HEK293 (cell line): Measurements from ENCODE around the gene ZNF536.

Experiments
- SP2 ChIP-seq: fragments of 450-650 bp; formaldehyde crosslinking; IDR thresholded peaks from 2 replicates; pipeline ENCODE4 v1.5.1; 2016; ENCODE audit warnings: missing biosample characterization, missing genetic modification characterization
- ZBTB17 ChIP-seq: fragments of 450-650 bp; formaldehyde crosslinking; IDR thresholded peaks from 2 replicates; pipeline ENCODE4 v1.5.1; 2016; ENCODE audit warnings: missing biosample characterization, missing genetic modification characterization
- ZNF133 ChIP-seq: fragments of 450-650 bp; formaldehyde crosslinking; IDR thresholded peaks from 2 replicates; pipeline ENCODE4 v1.5.1; 2016; ENCODE audit warnings: missing biosample characterization, missing genetic modification characterization
- ZNF2 ChIP-seq: fragments of 450-650 bp; formaldehyde crosslinking; IDR thresholded peaks from 2 replicates; pipeline ENCODE4 v1.5.1; 2016; ENCODE audit warnings: missing biosample characterization, missing genetic modification characterization
- ZNF473 ChIP-seq: fragments of 450-650 bp; formaldehyde crosslinking; IDR thresholded peaks from 2 replicates; pipeline ENCODE4 v1.5.1; 2017; ENCODE audit warnings: missing biosample characterization, missing genetic modification characterization
- ZNF555 ChIP-seq: fragments of 450-650 bp; formaldehyde crosslinking; conservative IDR thresholded peaks from 2 replicates; pipeline ENCODE4 v1.5.1; 2017; ENCODE audit warnings: missing biosample characterization, mild to moderate bottlenecking, missing genetic modification characterization, inconsistent platforms
- ZNF621 ChIP-seq: fragments of 450-650 bp; formaldehyde crosslinking; IDR thresholded peaks from 2 replicates; pipeline ENCODE4 v1.5.1; 2017; ENCODE audit warnings: missing biosample characterization, missing genetic modification characterization
- ZNF629 ChIP-seq: fragments of 450-650 bp; formaldehyde crosslinking; IDR thresholded peaks from 2 replicates; pipeline ENCODE4 v1.5.1; 2017; ENCODE audit warnings: missing biosample characterization, missing genetic modification characterization
- TF ChIP-seq, protein P1 (sequence below): fragments of 450-650 bp; formaldehyde crosslinking; IDR thresholded peaks from 2 replicates; pipeline ENCODE4 v1.5.1; 2017; ENCODE audit warnings: missing biosample characterization, missing genetic modification characterization
- TF ChIP-seq, protein P2 (sequence below): fragments of 450-650 bp; formaldehyde crosslinking; IDR thresholded peaks from 2 replicates; pipeline ENCODE4 v1.5.1; 2016; ENCODE audit warnings: missing biosample characterization, missing genetic modification characterization
- TF ChIP-seq, protein P3 (sequence below): fragments of 450-650 bp; formaldehyde crosslinking; IDR thresholded peaks from 2 replicates; pipeline ENCODE4 v1.5.1; 2016; ENCODE audit warnings: missing biosample characterization, missing genetic modification characterization
- TF ChIP-seq, protein P4 (sequence below): fragments of 450-650 bp; formaldehyde crosslinking; IDR thresholded peaks from 2 replicates; pipeline ENCODE4 v1.5.1; 2016; ENCODE audit warnings: missing biosample characterization, missing genetic modification characterization
- TF ChIP-seq, protein P5 (sequence below): fragments of 450-650 bp; formaldehyde crosslinking; IDR thresholded peaks from 2 replicates; pipeline ENCODE4 v1.5.1; 2016; ENCODE audit warnings: missing biosample characterization, missing genetic modification characterization
- TF ChIP-seq, protein P6 (sequence below): fragments of 450-650 bp; formaldehyde crosslinking; IDR thresholded peaks from 2 replicates; pipeline ENCODE4 v1.5.1; 2016; ENCODE audit warnings: missing biosample characterization, missing genetic modification characterization

DNA sequence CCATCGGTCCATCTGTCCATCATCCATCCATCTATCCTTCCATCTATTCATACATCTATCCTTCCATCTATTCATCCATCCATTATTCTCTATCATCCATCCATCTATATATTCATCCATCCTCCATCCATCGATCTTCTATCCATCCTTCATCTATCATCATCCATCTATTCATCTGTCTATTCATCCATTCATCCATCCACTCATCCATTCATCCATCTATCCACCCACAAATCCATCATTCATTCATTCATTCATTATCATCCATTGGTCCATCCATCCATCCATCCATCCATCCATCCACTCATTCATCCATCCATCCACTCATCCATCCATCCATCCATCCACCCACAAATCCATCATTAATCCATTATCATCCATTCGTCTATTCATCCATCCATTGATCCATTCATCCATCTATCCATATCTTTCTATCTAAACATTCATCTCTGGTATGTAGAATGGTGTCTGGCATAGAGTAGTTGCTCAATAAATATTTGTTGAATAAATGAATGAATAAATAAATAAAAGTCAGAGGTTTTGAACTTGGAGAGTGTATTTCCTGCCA is 36.6 kb downstream of the ZNF536 start:
- TF ChIP-seq ZBTB17 (tag by site-specific recombination) (peak; percentile 100), ZNF473 (tag by site-specific recombination) (peak; percentile 42; the same call in 1 of the 2 replicates), SP2 (tag by site-specific recombination) (no peak), ZNF555 (no peak), ZNF621 (tag by site-specific recombination) (no peak), ZNF629 (tag by site-specific recombination) (no peak), ZNF133 (tag by site-specific recombination) (0 out of 2 replicates have a peak, but pooled peaks have one; percentile 12), ZNF2 (tag by site-specific recombination) (no peak)
- TF ChIP-seq, protein P1, sequence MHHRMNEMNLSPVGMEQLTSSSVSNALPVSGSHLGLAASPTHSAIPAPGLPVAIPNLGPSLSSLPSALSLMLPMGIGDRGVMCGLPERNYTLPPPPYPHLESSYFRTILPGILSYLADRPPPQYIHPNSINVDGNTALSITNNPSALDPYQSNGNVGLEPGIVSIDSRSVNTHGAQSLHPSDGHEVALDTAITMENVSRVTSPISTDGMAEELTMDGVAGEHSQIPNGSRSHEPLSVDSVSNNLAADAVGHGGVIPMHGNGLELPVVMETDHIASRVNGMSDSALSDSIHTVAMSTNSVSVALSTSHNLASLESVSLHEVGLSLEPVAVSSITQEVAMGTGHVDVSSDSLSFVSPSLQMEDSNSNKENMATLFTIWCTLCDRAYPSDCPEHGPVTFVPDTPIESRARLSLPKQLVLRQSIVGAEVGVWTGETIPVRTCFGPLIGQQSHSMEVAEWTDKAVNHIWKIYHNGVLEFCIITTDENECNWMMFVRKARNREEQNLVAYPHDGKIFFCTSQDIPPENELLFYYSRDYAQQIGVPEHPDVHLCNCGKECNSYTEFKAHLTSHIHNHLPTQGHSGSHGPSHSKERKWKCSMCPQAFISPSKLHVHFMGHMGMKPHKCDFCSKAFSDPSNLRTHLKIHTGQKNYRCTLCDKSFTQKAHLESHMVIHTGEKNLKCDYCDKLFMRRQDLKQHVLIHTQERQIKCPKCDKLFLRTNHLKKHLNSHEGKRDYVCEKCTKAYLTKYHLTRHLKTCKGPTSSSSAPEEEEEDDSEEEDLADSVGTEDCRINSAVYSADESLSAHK (tag by site-specific recombination), result no peak; the same call in 1 of the 2 replicates
- TF ChIP-seq, protein P2, sequence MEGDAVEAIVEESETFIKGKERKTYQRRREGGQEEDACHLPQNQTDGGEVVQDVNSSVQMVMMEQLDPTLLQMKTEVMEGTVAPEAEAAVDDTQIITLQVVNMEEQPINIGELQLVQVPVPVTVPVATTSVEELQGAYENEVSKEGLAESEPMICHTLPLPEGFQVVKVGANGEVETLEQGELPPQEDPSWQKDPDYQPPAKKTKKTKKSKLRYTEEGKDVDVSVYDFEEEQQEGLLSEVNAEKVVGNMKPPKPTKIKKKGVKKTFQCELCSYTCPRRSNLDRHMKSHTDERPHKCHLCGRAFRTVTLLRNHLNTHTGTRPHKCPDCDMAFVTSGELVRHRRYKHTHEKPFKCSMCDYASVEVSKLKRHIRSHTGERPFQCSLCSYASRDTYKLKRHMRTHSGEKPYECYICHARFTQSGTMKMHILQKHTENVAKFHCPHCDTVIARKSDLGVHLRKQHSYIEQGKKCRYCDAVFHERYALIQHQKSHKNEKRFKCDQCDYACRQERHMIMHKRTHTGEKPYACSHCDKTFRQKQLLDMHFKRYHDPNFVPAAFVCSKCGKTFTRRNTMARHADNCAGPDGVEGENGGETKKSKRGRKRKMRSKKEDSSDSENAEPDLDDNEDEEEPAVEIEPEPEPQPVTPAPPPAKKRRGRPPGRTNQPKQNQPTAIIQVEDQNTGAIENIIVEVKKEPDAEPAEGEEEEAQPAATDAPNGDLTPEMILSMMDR, result no peak
- TF ChIP-seq, protein P3, sequence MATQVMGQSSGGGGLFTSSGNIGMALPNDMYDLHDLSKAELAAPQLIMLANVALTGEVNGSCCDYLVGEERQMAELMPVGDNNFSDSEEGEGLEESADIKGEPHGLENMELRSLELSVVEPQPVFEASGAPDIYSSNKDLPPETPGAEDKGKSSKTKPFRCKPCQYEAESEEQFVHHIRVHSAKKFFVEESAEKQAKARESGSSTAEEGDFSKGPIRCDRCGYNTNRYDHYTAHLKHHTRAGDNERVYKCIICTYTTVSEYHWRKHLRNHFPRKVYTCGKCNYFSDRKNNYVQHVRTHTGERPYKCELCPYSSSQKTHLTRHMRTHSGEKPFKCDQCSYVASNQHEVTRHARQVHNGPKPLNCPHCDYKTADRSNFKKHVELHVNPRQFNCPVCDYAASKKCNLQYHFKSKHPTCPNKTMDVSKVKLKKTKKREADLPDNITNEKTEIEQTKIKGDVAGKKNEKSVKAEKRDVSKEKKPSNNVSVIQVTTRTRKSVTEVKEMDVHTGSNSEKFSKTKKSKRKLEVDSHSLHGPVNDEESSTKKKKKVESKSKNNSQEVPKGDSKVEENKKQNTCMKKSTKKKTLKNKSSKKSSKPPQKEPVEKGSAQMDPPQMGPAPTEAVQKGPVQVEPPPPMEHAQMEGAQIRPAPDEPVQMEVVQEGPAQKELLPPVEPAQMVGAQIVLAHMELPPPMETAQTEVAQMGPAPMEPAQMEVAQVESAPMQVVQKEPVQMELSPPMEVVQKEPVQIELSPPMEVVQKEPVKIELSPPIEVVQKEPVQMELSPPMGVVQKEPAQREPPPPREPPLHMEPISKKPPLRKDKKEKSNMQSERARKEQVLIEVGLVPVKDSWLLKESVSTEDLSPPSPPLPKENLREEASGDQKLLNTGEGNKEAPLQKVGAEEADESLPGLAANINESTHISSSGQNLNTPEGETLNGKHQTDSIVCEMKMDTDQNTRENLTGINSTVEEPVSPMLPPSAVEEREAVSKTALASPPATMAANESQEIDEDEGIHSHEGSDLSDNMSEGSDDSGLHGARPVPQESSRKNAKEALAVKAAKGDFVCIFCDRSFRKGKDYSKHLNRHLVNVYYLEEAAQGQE, result no peak
- TF ChIP-seq, protein P4, sequence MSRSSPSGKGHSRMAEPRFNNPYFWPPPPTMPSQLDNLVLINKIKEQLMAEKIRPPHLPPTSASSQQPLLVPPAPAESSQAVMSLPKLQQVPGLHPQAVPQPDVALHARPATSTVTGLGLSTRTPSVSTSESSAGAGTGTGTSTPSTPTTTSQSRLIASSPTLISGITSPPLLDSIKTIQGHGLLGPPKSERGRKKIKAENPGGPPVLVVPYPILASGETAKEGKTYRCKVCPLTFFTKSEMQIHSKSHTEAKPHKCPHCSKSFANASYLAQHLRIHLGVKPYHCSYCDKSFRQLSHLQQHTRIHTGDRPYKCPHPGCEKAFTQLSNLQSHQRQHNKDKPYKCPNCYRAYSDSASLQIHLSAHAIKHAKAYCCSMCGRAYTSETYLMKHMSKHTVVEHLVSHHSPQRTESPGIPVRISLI (tag by site-specific recombination), result no peak
- TF ChIP-seq, protein P5, sequence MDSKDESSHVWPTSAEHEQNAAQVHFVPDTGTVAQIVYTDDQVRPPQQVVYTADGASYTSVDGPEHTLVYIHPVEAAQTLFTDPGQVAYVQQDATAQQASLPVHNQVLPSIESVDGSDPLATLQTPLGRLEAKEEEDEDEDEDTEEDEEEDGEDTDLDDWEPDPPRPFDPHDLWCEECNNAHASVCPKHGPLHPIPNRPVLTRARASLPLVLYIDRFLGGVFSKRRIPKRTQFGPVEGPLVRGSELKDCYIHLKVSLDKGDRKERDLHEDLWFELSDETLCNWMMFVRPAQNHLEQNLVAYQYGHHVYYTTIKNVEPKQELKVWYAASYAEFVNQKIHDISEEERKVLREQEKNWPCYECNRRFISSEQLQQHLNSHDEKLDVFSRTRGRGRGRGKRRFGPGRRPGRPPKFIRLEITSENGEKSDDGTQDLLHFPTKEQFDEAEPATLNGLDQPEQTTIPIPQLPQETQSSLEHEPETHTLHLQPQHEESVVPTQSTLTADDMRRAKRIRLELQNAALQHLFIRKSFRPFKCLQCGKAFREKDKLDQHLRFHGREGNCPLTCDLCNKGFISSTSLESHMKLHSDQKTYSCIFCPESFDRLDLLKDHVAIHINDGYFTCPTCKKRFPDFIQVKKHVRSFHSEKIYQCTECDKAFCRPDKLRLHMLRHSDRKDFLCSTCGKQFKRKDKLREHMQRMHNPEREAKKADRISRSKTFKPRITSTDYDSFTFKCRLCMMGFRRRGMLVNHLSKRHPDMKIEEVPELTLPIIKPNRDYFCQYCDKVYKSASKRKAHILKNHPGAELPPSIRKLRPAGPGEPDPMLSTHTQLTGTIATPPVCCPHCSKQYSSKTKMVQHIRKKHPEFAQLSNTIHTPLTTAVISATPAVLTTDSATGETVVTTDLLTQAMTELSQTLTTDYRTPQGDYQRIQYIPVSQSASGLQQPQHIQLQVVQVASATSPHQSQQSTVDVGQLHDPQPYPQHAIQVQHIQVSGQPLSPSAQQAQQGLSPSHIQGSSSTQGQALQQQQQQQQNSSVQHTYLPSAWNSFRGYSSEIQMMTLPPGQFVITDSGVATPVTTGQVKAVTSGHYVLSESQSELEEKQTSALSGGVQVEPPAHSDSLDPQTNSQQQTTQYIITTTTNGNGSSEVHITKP (tag by site-specific recombination), result no peak
- TF ChIP-seq, protein P6, sequence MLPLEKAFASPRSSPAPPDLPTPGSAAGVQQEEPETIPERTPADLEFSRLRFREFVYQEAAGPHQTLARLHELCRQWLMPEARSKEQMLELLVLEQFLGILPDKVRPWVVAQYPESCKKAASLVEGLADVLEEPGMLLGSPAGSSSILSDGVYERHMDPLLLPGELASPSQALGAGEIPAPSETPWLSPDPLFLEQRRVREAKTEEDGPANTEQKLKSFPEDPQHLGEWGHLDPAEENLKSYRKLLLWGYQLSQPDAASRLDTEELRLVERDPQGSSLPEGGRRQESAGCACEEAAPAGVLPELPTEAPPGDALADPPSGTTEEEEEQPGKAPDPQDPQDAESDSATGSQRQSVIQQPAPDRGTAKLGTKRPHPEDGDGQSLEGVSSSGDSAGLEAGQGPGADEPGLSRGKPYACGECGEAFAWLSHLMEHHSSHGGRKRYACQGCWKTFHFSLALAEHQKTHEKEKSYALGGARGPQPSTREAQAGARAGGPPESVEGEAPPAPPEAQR, result no peak
